GM18499 (cell line): Measurements from ENCODE around the gene GALNT5.

ENCODE experiments used
- ATAC-seq: cut with Tn5 transposase; IDR thresholded peaks from one replicate; pipeline ENCODE4 v1.9.1; 2021; ENCODE audit warnings: moderate number of reproducible peaks; ENCODE audit not compliant: insufficient read depth, unreplicated experiment

Gene GALNT5

DNA sequence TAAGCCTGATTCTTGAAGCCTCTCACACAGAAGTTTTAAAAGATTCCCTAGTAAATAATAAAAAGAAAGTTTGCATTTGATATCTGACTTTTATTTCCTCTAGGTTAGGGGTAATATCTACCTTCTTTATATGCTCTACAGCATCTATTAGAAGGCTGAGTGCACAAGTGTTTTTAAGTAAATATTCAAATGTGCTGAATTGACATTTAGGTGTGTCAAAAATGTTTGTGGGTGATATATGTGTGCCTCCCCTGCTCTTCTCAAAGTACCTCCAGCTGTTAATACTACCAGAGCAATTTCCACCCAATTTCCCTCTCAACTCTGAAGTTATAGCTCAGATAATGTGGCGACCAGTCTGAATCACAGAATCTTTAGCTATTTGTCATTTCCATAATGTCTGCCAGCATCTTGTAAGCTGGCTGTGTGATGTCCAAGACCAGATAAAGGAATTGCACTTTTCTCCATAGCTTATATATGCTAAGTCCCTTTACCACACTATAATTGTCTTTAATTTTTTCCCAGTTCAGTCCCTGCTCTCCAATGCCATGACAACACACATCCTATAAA lies 92.5 kb downstream of the GALNT5 start:
- ATAC-seq, result no peak

DNA sequence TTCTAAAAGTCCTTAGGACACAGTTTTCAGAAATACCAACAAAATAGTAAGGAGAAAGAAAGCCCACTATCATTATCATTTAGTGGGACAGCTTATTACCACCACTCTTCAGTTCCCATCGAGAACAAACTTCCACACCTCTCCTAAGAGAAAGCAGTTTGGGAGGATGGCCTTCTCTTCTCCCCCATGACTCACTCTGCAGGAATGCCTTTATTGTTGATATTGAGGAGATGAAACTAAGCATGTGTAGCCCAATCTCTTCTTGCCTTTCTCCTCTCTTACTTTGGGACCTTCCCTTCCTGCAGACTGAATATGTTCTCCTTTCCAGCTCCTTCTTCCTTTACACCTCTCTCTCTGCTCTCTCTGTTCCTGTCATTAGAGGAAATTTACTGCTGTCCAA lies 98.1 kb downstream of the GALNT5 start:
- no peak for ATAC-seq

DNA sequence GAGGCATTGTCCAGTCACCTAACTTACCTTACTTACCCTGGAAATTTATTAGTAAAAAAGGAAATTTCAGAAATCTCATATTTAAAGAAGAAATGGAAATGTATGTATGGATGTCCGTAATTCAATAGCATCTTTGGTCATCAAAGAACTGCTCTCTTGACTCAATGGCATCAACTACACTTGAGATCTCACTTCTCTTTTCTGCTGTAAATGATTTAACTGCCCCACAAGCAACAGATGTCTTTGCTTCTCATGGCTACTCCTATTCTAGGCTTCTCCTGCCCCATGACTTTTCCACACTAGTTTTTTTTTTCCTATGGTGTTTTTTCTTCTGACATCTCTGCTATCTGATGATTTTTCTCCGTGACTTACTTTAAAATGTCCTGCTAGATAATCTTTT lies 102.1 kb downstream of the GALNT5 start:
- no peak for ATAC-seq

DNA sequence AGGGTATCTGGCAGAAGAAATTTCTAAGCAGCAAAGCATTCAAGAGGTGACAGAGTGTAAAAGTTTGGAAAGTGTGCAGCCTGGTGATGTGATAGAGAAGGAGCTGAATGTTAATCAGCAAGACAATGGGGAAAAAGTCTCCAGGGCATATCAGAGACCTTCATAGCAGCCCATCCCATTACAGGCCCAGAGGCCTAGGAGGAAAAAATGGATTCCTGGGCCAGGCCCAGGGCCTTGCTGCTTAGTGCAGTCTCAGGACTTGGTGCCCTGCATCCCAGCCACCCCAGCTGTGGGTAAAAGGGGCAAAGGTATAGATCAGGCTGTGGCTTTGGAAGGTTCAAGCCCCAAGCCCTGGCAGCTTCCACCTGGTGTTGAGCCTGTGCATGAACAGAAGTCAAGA lies 104.0 kb downstream of the GALNT5 start:
- ATAC-seq, result no peak

DNA sequence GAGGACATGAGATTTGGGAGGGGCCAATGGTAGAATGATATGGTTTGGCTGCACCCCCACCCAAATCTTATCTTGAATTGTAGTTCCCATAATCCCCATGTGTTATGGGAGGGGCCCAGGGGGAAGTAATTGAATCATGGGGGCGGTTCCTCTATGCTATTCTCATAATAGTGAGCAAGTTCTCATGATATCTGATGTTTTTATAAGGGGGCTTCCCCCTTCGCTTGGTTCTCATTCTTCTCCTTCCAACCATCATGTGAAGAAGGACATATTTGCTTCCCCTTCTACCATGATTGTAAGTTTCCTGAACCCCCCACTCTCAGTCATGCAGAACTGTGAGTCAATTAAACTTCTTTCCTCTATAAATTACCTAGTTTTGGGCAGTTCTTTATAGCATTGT lies 105.1 kb downstream of the GALNT5 start:
- ATAC-seq, result no peak

DNA sequence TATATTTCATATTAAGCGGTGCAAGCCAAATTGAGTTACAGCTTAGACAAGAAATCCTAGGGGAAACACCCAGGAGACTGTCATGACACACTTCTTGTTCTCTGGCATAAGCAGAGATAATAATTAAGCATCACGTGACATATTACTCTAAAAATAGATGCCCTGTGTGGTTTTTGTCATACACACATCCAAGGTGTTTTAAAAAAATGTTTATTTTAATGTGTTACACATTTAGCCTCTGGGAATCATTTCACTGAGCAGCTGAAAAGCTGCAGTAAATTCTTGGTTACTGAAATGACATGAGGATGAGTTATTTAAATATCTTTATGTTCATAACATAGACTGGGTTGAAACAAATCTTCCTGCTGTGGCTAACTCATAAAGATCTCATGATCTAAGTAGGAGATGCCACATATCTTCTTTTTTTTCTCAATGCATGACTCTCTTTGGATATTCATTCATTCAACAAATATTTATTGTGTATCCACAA lies 106.2 kb downstream of the GALNT5 start:
- ATAC-seq, result no peak
